Measurements from ENCODE around the gene DSC1.
"Not testable (repeated sequence)": the region's sequence is repeated elsewhere in the genome, so short reads cannot be mapped to it uniquely, and the experiment has no call there.

DSC1 gene, protein sequence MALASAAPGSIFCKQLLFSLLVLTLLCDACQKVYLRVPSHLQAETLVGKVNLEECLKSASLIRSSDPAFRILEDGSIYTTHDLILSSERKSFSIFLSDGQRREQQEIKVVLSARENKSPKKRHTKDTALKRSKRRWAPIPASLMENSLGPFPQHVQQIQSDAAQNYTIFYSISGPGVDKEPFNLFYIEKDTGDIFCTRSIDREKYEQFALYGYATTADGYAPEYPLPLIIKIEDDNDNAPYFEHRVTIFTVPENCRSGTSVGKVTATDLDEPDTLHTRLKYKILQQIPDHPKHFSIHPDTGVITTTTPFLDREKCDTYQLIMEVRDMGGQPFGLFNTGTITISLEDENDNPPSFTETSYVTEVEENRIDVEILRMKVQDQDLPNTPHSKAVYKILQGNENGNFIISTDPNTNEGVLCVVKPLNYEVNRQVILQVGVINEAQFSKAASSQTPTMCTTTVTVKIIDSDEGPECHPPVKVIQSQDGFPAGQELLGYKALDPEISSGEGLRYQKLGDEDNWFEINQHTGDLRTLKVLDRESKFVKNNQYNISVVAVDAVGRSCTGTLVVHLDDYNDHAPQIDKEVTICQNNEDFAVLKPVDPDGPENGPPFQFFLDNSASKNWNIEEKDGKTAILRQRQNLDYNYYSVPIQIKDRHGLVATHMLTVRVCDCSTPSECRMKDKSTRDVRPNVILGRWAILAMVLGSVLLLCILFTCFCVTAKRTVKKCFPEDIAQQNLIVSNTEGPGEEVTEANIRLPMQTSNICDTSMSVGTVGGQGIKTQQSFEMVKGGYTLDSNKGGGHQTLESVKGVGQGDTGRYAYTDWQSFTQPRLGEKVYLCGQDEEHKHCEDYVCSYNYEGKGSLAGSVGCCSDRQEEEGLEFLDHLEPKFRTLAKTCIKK

DNA sequence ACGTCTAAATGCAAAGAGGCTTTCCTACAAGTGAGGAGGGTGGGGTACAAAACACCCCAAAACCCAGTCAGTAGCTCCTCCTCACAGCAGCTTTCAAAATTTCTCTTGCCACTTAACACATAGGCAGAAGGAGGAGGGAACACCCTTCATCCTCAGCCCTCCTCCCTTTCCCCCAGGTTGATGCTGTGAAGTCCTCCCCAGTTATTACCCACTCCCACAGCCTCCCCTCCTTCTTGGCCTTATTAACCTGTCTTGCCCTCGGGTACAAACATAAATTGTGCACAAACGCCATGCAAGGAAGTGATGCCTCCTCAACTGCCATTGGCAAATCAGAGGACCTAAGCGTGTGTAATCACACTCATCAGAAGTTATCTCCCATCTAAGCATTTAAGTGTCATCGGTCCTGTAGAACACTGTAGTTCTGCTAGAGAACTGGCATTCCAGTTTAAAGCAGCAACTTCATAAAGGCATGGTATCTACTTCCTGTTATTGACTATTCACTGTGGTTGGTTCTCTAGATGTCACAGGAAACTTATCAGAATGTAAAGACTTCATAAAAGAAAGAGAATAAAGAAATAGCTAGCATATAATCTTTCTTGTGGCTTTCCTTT lies at the start of gene DSC1:
Gene DSC1, minus strand, starts transcription at position 32 of the 611 bp plus-strand sequence. CDS start 262 bp downstream, outside the sequence.
- no peak for DNase-seq

GRCh38 chr18:31211047-31211446 lies 48.4 kb upstream of the DSC1 start:
- DNase-seq: no peak

DNA sequence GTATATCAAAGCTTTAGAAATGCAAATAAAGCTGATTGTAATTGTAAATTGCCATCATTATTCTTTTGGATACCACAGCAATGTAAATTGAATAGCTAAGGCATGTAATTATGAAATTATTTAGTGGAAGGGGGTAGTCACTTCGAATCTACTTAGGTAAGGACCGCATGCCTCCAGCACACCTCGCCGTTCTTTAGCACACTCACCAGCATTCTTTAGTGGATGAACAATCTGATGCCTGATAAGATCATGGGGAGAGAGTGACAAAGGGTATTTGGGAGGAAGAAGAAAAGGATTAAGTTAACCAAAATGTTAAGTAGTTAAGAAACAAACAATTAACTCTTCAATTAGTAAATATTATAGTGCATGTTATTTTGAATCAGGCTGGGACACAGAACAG lies 46.4 kb upstream of the DSC1 start:
- no peak for DNase-seq

GRCh38 chr18:31207391-31207790 lies 44.7 kb upstream of the DSC1 start:
- no peak for DNase-seq

- DNase-seq: no peak
Observed at GRCh38 chr18:31206787-31207381, 44.2 kb upstream of the DSC1 start.

GRCh38 chr18:31206071-31206470 lies 43.4 kb upstream of the DSC1 start:
- DNase-seq: no peak

DNA sequence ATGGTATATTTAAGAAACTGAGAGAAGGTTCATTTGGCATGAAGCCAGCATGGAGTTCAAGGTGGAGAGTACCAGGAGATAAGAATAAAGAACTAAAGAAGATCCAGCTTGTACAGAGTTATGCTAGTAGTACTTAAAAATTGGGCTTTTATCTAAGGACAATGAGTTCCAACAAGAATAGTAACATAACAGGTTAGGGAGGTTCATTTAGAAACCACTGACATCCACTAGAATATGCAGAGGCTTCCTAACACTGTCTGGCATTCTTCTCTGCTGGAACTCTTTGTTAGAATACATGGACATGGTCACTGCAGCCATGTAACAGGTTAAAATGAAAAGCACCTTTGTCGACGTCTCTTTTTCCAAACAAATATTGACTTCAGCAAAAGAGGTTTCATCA lies 42.6 kb upstream of the DSC1 start:
- no peak for DNase-seq

DNA sequence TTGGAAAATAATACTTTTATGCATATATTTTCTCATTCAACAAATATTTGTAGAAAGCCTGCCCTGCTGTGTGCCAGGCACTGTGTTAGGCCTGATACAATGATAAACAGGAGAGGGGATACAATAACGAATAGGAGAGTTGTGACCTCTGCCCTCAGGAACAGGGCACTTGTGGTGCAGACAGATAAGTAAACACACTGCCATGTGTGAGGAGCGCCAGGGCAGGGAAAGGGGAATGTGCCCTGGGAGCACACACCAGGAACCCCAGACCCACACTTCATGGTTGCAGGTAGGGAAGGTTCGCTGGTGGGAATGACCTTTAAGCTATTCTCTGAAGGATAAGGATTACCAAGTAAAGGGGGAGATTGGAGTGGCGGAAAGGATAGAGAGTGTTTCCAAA lies 42.2 kb upstream of the DSC1 start:
- DNase-seq: no peak

GRCh38 chr18:31204166-31204565 lies 41.5 kb upstream of the DSC1 start:
- no peak for DNase-seq

- no peak for DNase-seq
Observed at GRCh38 chr18:31203794-31204148, 41.1 kb upstream of the DSC1 start.

GRCh38 chr18:31203096-31203793 lies 40.6 kb upstream of the DSC1 start:
- DNase-seq: no peak

- DNase-seq: no peak
Observed at GRCh38 chr18:31199190-31199769, 36.6 kb upstream of the DSC1 start.

DNA sequence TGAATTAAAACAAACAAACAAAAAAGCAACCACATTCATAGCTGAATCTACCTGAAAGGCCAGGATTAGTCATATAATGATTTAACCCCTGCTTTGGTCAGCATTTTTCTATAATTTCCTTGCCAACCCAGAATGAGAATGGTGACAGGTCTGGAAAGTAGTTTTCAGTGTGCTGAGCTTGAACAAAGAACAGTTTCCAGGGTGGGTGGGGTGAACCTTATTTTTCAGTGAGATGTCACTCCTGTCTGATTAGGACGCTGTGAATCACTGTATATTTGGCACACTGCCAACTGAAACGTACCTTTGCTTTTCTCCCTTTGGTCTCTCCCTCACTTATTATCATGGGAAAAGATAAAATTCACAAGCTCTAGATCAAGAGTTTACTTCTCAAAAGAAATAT lies 35.0 kb upstream of the DSC1 start:
- no peak for DNase-seq

DNA sequence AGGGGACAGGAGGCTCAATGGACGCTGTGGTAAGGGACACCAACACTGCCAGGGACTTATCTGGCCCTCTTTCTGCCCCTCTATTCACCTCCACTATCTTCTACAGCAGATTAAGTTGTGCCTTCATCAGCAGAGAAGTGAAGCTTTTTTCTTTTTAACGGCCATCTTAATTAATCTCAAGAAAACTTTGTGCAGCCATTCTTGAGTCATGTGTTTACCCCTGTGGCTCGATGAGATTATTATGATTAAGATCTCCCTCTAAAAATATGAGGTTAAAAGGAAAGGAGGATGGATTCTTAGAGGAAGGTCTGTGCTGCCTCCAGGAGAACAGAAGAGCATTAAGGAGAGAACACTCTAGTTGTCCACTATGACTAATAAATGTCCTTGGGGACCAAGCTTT lies 32.4 kb upstream of the DSC1 start:
- no peak for DNase-seq

DNA sequence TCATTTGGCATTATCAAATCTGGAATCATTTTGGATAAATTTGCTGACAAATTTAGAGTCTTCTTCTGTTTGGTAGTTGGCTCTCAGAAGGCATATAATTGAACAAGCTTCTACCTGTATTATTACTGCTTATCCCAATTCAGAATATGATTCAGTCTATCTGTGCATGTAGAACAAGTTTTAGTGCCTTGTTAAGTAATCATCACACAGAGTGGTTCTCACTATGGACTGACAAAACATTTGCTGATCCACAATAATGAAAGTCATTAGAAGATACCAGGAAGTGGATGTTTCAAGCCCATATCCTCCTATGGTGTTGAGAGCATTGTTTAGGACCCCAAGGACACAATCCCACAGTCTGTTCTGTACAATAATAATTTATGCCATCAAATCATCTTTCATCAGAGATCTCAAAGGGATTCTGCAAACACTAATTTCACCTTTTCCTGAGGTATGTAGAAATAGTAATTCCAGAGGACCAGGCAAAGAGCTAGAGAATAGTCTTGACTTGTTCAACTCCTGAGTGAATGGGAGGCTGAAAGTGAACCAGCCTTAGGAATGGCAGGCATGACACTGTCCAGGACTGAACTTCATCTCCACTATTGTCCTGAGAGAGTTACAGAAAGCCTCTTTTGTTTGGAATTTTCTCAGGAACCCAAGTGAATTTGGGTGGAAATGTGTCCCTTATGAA lies 29.6 kb upstream of the DSC1 start:
- DNase-seq: no peak

DNA sequence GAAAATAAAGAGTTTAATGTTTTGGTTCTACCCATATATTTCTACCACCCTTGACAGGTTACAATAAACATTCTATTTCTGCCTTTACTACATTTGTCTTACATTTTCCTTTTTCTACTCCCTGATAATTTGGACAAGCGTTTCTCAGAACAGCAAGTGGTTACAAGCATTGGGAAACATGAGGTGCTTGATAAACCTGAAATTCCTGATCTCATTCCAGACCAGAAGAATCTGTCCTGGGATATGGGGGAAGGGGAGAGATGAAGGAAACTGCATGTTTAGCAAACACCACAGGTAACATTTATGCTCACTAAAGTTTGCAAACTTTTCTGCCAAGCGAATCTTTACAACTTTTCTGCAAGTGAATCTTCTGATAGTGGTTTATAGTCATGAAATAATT lies 28.3 kb upstream of the DSC1 start:
- no peak for DNase-seq

- no peak for DNase-seq
Observed at GRCh38 chr18:31189757-31190156, 27.1 kb upstream of the DSC1 start.

GRCh38 chr18:31185186-31185950 lies 22.7 kb upstream of the DSC1 start:
- no peak for DNase-seq

DNA sequence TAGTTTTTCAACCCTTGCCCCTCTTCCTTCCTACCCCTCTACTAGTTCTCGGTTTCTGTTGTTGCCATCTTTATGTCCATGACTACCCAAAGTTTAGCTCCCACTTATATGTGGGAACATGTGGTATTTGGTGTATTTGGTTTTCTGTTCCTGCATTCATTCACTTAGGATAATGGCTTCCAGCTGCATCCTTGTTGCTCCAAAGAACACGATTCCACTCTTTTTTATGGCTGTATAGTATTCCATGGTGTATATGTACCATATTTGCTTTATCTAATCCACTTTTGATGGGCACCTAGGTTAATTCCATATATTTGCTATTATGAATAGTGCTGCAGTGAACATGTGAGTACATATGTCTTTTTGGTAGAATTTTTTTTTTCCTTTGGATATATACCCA lies 20.6 kb upstream of the DSC1 start:
- no peak for DNase-seq

DNA sequence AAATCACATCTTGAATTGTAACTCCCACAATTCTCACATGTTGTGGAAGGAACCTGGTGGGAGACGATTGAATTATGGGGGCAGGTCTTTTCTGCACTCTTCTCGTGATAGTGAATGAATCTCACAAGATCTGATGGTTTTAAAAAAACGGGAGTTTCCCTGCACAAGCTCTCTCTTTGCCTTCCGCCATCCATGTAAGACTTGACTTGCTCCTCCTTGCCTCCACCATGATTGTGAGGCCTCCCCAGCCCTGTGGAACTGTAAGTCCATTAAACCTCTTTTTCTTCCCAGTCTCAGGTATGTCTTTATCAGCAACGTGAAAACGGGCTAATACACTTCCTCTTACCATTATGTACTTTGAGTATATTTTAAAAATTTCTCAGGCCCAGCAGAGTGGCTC lies 14.7 kb upstream of the DSC1 start:
- DNase-seq: not testable (repeated sequence)

GRCh38 chr18:31176531-31176930 lies 13.9 kb upstream of the DSC1 start:
- no peak for DNase-seq

Data from stimulated activated CD4-positive, alpha-beta T cell treated with anti-CD3 and anti-CD28 coated beads, Interleukin-4, amount 100 ng/mL, for 1 hour (primary cell).